Embryonic facial prominence (tissue), 1 donor: ENCODE results near the gene CTCF.
A peak's percentile ranks its signal among the peaks of the same experiment; 100 is the strongest.

ENCODE experiments used
- DNase-seq: peaks from one replicate; pipeline ENCODE4 v3.0.0-alpha.2; 2016; ENCODE audit errors: extremely low spot score

The CTCF gene

DNA sequence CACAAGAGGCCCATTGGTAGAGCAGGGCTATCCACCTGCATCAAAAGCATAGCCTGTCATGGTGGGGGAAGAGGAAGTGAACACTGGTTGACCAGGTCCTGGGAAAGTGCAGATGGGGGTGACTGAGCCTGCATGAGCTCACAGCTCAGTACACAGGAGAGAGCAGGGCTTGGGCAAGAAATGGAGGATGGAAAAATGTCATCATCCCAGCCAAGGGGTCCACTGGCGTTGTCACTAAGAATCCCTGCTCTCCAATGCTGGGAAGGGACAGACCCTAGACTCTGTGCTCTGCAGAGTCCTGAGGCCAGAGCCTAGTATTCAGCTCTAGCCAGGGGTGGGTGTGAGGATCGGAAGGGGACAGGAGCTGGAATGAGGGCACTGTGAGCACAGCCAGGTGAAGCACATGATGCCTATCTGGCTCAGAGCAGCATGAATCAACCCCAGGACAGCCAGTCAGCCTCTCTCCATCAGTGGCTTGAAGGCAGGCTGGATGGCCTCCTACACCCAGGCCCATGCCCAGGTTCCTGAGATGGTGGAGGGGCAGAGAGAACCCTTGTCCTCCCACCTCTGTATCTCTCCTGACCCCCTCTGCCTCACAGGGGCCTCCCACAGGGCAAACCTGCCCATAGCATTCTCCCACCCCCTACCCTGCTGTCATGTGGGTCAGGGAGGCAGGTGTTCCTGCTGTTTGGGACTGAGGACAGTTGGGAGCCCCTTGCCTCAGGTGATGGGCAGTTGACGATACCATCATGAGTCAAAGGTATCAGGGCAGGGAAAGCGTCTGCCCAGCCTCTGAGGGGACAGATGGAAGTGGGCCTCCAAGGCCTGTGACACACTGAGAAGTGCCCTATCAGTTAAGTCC lies 13.8 kb upstream of the CTCF start:
- DNase-seq, result no peak

DNA sequence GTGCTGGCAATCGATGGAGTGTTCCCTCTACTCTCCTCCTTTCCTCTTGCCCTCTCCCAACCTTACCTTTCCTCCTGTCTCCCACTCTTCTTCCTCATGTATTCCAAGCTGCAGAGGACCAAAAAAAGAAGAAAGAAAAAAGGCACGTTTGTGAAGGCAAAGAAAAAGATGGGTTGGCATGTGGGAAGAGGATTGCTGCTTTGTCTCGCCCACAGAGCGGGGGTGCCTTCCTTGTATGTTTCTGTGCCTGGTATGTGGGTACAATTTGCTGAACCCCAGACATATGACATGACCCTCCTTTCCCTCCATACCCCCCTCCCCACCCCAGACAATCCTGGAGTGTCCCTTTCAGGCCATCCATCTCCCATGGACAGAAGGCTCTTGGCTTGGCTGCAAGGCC lies 13.1 kb upstream of the CTCF start:
- DNase-seq, result no peak

DNA sequence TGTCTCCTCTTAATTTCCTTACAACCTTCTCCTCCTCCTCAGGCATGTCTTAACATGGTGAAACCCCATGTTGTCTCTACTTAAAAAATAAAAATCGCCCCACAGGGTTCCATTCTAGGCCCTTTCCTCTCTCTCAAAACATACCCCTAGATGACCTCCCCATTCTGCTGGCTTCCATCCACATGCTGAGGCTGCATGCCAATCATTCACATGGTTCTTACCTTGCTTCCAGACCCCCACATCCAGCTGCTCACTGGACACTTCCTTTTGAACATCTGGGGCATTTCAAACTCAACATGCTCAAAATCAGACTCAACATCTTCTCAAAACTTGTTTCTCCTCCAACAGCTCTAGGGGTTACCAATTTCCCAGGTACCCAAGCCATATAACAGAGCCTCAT lies 12.4 kb upstream of the CTCF start:
- DNase-seq, result no peak

DNA sequence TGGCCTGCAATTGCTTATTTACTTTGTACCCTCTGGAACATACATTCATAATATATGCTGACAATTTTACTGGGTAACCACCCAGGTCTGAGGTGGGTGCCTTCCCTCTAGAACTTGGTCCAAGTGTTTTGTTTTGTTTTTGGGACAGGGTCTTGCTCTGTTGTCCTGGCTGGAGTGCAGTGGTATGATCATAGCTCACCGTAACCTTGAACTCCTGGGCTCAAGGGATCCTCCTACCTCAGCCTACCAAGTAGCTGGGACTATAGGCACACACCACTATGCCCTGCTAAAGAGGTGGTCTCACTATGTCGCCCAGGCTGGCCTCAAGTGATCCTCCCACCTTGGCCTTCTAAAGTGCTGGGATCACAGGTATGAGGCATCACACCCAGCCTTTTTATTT lies 11.2 kb upstream of the CTCF start:
- DNase-seq, result no peak

DNA sequence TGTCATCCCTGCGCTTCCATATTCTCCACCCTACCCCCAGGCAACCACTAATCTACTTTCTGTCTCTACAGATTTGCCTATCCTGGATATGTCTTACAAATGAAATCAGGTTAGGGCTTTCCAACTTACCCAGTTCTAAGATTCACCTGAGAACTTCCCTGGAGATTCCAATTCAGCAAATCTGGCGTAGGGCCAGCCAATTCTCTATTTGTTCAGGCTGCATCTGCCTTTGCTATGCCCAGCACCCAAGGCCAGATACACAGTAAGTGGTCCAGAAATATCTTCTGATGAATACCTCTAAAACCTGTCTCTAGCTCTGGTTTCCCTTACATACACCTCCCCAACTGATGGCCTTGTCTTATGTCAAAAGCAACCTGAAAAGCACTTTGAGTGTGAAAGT lies 10.4 kb upstream of the CTCF start:
- DNase-seq, result no peak

DNA sequence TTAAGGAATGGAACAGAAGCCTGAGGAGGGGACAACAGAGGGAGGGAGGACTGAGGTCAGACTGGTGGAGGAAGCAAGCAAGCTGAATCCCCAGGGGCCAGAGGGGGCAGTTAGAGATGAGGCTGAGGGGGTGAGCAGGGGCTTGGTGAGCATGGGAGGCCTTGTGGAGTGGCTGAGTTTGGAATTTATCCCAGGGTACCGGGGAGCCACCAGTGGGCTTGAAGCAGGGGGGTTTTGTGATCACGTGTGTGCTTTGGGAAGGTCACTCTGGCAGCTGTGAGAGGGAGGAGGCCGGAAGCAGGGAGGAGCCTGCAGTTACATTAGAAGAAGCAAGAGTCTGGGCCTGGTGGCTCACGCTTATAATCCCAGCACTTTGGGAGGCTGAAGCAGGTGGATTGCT lies 9.8 kb upstream of the CTCF start:
- no peak for DNase-seq

DNA sequence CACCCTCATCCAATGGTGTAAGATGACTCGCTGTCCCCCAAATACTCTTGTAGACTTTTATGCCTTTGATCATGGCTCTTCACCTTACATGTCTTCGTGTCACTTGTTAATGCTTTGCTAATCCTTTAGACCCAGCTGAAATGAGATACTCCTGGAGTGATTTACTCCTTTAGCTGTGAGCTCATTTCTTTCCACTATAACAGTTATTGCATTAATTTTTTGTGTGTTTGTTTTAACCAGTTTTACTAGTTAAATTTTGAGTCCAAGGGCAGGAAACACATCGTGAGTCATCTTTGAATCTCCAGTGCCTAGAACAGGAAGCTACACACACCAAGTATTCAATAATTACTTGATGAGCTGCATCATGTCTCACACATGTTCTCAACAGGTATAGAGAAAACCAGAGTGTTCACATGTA lies 6.5 kb upstream of the CTCF start:
- DNase-seq, result no peak

DNA sequence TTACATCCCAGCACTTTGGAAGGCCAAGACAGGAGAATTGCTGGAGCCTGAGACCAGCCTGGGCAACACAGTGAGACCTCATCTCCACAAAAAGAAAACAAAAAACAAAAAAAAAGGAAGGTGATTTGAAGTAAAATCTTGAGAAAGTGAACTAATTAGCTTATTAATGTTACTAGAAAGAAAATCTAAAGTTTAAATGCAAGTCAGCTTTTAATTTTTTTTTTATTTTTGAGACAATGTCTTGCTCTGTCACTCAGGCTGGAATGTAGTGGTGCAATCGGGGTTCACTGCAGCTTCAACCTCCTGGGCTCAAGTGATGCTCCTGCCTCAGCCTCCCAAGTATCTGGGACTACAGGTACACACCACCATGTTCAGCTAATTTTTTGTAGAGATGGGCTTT lies 3.5 kb upstream of the CTCF start:
- no peak for DNase-seq

DNA sequence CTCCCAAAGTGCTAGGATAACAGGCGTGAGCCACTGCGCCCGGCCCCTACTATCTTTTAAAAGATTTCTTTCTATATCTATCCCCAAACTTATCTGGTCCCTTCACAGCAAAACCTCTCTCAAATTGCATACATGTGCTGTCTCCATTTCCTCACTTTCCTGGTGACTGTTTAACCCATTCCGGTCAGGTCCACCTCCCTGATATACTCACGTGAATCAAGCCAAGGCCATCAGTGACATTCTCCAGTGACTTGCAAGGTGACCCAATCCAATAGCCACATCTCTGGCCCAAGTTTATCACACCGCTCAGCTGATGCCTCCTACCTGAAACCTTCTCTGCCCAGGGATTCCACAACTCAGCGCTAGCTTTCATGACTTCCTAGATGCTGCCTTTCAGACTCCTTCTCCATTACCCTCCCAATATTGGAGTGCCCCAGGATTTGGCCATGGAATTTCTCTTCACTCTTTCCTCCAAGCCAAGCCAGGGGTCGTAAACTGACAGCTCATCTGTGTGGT lies 1.4 kb upstream of the CTCF start:
- no peak for DNase-seq

DNA sequence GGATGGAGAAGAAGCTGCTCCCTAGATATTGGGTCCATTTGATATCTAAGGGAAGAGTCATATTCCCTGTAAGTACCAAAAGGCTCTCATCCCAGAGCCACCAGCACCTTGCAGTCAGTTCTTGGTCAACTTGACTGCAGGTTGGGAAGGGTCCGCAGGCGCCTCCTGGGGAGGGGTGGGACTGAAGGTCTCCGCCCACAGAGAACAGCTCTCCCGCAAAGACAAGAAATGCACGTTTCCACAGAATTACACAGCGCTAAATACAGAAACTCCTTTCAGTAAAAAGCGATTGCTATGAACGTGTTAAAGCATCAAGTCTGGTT lies 864 bp upstream of the CTCF start:
- DNase-seq, result no peak

DNA sequence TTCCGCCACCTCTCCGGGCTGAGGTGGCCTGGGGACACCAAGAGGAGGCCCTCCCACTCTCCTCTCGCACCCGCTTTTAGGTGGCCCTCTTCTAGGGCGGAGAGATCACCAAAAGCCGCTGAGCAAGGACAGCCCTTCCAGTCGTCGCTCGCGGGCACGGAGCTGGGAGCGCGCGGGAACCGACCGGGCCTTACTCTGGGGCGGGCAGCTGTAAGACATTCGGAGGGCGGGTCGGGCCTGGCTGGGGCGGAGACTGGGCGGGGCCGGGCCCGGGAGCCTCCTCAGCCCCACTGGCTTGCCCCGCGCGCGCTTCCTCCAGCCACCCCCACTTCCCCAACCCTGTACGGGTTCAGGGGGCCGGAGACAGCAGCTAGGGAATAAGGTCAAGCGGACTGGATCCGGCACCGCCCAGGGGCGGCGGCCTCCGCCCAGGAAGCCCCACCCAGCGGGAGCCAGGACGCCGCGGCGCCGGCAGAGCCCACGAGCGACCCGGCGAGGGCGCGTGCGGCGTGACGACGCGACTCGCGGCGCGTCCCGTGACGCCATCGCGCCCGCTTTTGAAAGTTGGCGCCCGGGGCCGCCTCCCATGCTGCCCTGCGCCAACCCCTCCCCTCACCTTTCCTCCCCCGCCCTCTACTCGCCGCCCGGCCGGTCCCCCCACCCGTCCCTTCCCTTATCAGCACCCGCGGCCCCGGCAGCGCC lies 351 bp upstream of the CTCF start:
- DNase-seq, result peak; percentile 92

DNA sequence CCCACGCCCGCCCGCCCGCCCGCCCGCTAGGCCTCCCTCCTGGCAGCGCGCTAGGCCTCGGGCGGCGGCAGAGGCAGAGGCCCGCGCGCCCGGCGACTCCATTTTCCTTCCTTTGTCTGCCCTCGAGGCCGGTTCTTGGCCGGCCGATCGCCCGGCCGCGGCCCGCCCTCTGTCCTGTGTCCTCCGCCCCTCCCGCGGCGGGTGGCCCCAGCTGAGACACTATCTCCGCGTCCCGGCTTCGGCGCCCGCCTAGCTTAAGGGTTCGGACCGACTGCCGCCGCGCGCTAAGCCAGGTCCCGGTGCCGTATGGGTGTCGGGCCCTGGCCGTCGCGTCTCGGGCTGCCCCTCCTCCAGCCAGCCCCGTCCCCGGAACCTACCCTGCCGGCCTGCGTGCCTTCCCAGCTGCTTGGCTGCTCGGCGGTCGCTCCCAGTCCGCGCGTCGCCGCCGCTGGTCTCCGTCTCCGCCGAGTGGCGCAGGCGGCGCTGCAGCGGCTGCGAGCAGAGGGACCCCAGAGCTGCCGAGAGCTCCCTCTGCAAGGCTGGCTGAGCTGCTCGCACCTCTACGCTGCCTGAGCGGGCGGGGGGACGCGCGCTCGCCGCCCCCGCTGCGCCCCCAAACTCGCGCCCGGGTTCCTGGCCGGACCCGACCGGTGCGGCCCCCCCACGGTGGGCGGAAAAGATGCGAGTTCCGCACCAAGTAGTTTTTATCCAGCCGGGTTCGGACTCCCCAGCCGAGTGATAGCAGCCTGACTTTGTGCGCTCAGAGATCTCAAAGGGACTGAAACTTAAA lies 787 bp downstream of the CTCF start:
- no peak for DNase-seq

DNA sequence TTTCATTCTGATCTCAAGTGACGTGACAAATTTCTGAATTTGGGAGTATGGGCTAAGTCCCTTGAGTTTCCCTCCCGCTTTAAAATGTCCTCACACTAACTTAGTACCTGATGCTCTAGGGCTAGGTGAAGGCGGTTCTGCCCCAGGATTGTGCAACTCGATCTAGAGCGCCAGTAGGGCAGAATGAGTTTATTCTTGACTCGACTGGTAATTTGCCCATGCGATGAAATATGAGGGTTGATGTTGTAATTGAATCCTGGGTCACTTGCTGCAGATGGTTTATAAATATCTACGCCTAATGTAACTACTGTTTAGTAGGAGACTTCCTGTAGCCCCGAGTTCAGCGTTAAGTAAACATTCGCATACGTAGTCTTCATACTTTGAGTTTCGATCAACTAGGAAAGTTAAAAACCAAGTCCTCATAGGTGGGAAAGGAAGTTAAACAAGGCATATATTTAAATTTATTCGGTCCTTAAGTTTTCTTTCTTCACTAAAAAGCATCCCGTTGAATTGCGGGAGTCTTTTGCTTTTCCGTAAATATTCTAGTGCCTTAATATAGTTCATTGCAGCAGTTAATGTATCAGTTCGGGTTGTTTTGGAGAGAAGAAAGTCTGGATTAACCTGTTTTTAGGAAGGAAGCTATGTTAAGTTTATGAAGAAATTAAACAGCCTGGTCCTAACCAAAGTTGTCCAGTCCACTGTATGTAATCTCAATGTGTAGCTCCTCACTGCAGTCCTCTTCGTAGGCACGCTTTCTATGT lies 1.6 kb downstream of the CTCF start:
- DNase-seq, result no peak

DNA sequence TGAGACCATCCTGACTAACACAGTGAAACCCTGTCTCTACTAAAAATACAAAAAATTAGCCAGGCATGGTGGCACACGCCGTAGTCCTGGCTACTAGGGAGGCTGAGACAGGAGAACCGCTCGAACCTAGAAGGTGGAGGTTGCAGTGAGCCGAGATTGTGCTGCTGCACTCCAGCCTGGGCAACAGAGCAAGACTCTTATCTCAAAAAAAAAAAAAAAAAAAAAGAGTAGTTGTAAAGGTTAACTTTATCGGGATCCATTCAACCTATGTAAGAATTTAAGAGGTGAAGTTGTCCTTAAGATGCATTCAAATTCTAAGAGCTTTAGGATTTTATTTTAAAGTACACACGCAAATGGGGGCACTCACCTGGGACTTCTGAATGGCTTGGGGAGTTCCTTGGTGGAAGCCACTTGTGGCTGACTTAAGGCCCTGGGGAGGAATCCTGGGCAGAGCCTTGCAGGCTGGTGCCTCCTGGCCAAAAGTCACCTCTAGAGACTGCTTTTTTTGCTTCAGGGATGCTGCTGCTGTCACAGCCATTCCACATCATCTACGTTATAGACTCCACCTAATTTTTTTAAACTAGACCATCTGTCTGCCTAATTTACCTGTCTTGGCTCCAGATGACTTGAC lies 3.3 kb downstream of the CTCF start:
- no peak for DNase-seq

DNA sequence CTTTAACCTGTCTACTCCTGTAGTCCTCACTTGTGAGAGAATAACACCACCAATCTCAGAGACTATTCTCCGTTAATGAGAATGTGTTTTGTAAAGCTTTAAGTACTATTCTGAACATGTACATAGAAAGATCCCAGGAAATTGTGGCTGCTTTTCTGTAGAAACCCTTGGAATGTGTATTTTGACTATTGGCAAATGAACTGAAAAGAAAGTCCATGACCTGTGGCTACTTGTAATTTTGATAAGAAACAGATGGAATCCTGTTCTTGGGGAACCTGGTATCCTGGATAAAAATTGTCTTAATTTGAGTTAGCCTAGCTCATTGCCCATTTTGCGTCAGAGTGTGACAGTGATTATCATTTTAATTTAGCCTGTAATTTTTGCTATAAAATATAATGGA lies 9.1 kb downstream of the CTCF start:
- DNase-seq, result no peak

DNA sequence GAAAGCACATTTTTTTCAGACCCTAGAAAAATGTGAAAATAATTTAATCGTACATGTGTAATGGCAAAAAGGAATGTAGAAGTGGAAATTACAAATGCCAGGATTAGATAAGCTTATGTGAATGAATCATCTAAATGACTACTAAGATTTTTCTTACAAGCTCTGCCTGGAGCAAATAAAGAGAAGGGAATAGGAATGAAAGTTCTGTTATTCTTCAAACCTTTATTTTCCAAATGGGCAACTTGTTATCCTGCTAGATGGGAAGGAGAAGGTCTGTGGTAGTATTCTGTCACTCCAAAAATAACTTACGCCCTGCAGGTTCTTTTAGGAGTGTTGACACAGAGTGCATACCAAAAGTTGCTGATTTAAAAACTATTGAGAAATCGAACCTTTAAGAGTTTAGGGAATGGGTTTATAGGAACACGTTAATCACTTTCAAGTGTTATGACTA lies 9.7 kb downstream of the CTCF start:
- no peak for DNase-seq

DNA sequence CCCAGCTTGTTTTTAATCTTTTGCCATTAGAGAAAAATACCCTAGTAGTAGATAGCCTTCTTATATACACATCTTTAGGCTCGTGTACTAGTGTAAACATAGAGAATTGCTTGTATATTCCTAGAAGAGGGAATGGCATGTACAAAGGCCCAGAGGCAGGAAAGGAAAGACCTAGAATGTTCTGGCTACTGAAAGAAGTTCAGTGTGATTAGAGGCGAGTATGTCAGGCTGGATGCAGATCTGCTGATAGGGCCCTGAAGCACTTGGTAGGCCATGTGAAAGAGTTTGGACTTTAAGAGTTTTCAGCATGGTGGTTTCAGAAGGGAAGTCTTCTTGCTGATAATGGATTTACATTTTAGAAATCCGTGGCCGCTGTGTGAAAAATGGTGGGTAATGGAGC lies 17.4 kb downstream of the CTCF start:
- DNase-seq, result no peak

DNA sequence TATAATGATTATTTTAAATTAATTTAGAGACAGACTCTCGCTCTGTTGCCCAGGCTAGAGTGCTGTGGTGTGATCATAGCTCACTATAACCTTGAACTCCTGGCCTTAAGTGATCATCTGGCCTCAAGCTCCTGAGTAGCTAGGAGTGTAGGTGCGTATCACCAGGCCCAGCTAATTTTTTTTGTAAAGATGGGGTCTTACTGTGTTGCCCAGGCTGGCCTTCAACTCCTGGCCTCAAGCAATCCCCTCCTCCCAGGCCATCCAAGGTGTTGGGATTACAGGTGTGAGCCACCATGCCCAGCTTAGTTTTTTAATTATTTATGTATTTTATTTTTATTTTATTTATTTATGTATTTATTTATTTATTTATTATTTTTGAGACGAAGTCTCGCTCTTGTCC lies 17.9 kb downstream of the CTCF start:
- DNase-seq, result no peak

DNA sequence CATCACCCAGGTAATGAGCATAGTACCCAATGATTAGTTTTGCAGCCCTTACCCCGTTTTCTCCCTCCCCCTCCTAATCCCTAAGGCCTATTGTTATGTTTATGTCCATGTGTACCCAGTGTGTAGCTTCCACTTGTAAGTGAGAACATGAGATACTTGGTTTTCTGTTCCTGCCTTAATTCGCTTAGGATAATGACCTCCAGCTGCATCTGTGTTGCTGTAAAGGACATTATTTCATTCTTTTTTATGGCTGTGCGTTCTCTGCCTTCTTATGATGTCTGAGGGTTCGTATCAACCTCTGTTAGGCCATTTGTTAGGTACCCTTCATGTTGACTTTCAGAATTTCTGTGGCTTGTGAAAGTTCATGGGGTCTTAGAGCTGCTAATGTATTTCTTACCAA lies 31.0 kb downstream of the CTCF start:
- no peak for DNase-seq

DNA sequence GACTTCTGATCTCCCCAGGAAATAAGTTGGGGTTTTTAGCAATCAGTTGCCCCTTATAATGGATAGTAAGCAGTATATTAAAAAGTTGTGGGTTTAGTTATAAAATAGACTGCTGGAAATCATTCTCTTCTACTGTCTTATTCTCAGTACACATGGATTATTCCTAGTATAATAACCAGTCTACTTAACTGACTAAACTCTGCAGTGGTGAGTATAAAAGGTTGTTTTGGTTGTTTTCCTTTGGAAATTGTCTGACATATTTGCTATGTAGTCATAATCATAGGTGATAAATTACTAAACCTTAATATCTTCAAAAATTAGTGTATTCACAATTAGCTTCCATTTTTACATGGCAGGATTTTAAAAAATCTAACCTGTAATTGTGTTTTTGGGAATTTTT lies 31.4 kb downstream of the CTCF start:
- DNase-seq, result no peak

DNA sequence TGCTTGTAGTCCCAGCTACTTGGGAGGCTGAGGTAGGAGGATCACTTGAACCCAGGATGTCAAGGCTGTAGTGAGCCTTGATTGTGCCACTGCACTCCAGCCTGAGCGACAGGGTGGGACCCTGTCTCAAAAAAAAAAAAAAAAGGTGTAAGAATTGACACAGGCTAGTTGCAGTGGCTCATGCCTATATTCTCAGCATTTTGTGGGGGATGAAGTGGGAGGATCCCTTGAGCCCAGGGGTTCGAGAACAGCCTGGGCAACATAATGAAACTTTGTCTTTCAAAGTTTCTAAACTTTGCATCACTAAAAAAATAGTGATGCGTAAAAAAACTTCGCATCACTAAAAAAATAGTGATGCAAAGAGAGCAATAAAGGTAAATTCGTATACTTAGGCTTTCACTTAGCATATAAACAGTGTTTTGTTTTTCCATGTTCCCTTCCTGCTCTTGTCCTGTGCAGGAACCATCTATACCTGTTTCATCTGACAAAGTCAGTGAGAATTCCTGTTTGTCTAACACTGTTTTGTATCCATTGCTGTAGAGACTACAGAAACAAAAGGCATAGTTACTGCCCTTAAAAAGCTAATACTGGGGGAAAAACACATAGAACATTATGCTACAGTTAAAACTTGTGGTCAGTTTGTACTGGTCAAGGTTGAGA lies 32.1 kb downstream of the CTCF start:
- DNase-seq, result no peak
